GM12878 (cell line): Measurements from ENCODE around the gene SYNJ2. TPM values are rescaled to one million over a fixed set of nuclear protein-coding genes. Genes with fewer than 3 reads are reported as not detected.

Source experiments
- ATAC-seq: fragments of 200-7000 bp; cut with Tn5 transposase; 3 replicates; pipeline ENCODE4 v1.9.1; 2020; ENCODE audit warnings: mild to moderate bottlenecking, moderate library complexity
- BruUV-seq: library from RNA; stranded (reverse); fragments of 400-500 nt; replicated peaks from 2 replicates; lab custom pipeline; 2021; lab: Mats Ljungman, UMichigan
- CTCF ChIA-PET: fragments of 300-600 bp; sonication (Branson Sonifier 250); formaldehyde crosslinking; extraction: SDS; loops from one replicate; lab custom pipeline; 2021; ENCODE audit warnings: inconsistent platforms; lab: Yijun Ruan, JAX
- POLR2A ChIA-PET: fragments of 350-600 bp; formaldehyde crosslinking; extraction: SDS; loops from one replicate; lab custom pipeline; 2021; ENCODE audit warnings: inconsistent platforms; lab: Charles Lee
- RAD21 ChIA-PET: fragments of 300-600 bp; sonication (Branson Sonifier 250); formaldehyde crosslinking; loops from one replicate; lab custom pipeline; 2023; ENCODE audit warnings: antibody characterized with exemption; ENCODE audit not compliant: unreplicated experiment; lab: Charles Lee
- SMC1A ChIA-PET: fragments of 300-600 bp; sonication (Branson Sonifier 250); formaldehyde crosslinking; loops from one replicate; lab custom pipeline; 2023; ENCODE audit not compliant: unreplicated experiment, uncharacterized antibody; lab: Charles Lee
- DNase-seq: peaks from one replicate; pipeline ENCODE4 v3.0.0-alpha.2; 2011; ENCODE audit warnings: low read depth, low spot score
- FAIRE-seq: peaks from 3 replicates; lab custom pipeline; 2011; peaks lifted over from hg19 to GRCh38; lab: Jason Lieb, UNC
- H2AFZ ChIP-seq: 2 replicates; pipeline ENCODE4 v1.6.0; 2011; ENCODE audit warnings: low read depth, low read length, control low read depth; ENCODE audit not compliant: control insufficient read depth
- H3K27ac ChIP-seq: 2 replicates; pipeline ENCODE4 v1.5.1; 2011; ENCODE audit warnings: control low read depth; ENCODE audit not compliant: control insufficient read depth, insufficient read depth
- H3K27me3 ChIP-seq, 2 experiments: replicated peaks in 1 of 2; 2 replicates each; pipeline versions ENCODE4 v1.6.0 to v1.6.1; 2011; ENCODE audit warnings: low read length in 1 of 2; ENCODE audit not compliant: control insufficient read depth in 2 of 2, insufficient read depth in 2 of 2
- H3K36me3 ChIP-seq, 2 experiments: 2 replicates each; pipeline ENCODE4 v1.5.1; 2011; ENCODE audit warnings: low read length in 1 of 2; ENCODE audit not compliant: control insufficient read depth in 2 of 2, insufficient read depth in 2 of 2
- H3K4me1 ChIP-seq: 2 replicates; pipeline ENCODE4 v1.6.1; 2011; ENCODE audit warnings: mild to moderate bottlenecking, low read length, moderate library complexity, mixed read lengths; ENCODE audit not compliant: control insufficient read depth, insufficient read depth
- H3K4me2 ChIP-seq: 2 replicates; pipeline ENCODE4 v1.6.0; 2011; ENCODE audit warnings: control low read depth; ENCODE audit not compliant: control insufficient read depth, insufficient read depth
- H3K4me3 ChIP-seq: fragments of 200-600 bp; sonication (generic); 2 replicates; pipeline ENCODE4 v1.5.1; 2016
- H3K79me2 ChIP-seq: 2 replicates; pipeline ENCODE4 v1.6.0; 2011; ENCODE audit warnings: low read length; ENCODE audit not compliant: control insufficient read depth, insufficient read depth
- H3K9ac ChIP-seq: 2 replicates; pipeline ENCODE4 v1.8.0; 2011; ENCODE audit warnings: low read length, control low read depth, mixed read lengths; ENCODE audit not compliant: control insufficient read depth, insufficient read depth
- H3K9me3 ChIP-seq: replicated peaks from 3 replicates; pipeline ENCODE4 v1.5.1; 2011; ENCODE audit warnings: mild to moderate bottlenecking, low read length; ENCODE audit not compliant: control insufficient read depth, insufficient read depth
- H4K20me1 ChIP-seq: 2 replicates; pipeline ENCODE4 v1.6.0; 2011; ENCODE audit not compliant: control insufficient read depth, insufficient read depth
- EED ChIP-seq: sonication (generic); IDR thresholded peaks from 2 replicates; pipeline ENCODE4 v1.6.1; 2016; ENCODE audit warnings: antibody characterized with exemption, low read depth
- EP300 ChIP-seq, 2 experiments: fragments of 150-350 bp in 1 of 2; IDR thresholded peaks; 2 replicates each; pipeline ENCODE4 v1.6.1; 2011 to 2012; ENCODE audit warnings: low read depth in 2 of 2, low read length in 2 of 2, borderline replicate concordance in 1 of 2, improper control_type of control experiment in 1 of 2, inconsistent platforms in 1 of 2; ENCODE audit not compliant: control insufficient read depth in 1 of 2
- HCFC1 ChIP-seq: fragments of 150-350 bp; IDR thresholded peaks from 2 replicates; pipeline ENCODE4 v1.6.1; 2014; ENCODE audit warnings: low read length
- HDAC2 ChIP-seq: fragments of 200-600 bp; sonication (generic); IDR thresholded peaks from 2 replicates; pipeline ENCODE4 v1.6.1; 2017
- MEF2B ChIP-seq: fragments of 450-650 bp; IDR thresholded peaks from 2 replicates; pipeline ENCODE4 v1.6.1; 2018; ENCODE audit warnings: mild to moderate bottlenecking, moderate library complexity; ENCODE audit not compliant: partially characterized antibody, poor library complexity, severe bottlenecking
- NR2C1 ChIP-seq: fragments of 450-650 bp; IDR thresholded peaks from 2 replicates; pipeline ENCODE4 v1.6.1; 2017; ENCODE audit warnings: antibody characterized with exemption, mild to moderate bottlenecking, moderate library complexity
- POLR2A ChIP-seq: IDR thresholded peaks from 2 replicates; pipeline ENCODE4 v1.6.1; 2011; ENCODE audit warnings: low read depth, mild to moderate bottlenecking, low read length
- POLR2AphosphoS5 ChIP-seq: IDR thresholded peaks from 2 replicates; pipeline ENCODE4 v1.6.1; 2011; ENCODE audit warnings: mild to moderate bottlenecking, low read length, inconsistent platforms
- RFX5 ChIP-seq: IDR thresholded peaks from 2 replicates; pipeline ENCODE4 v1.6.1; 2011; ENCODE audit warnings: low read depth, low read length, improper control_type of control experiment
- SMARCA5 ChIP-seq: fragments of 450-650 bp; IDR thresholded peaks from 2 replicates; pipeline ENCODE4 v1.6.1; 2017; ENCODE audit warnings: mild to moderate bottlenecking
- SPI1 ChIP-seq: IDR thresholded peaks from 2 replicates; pipeline ENCODE4 v1.6.1; 2011; ENCODE audit warnings: low read depth, mild to moderate bottlenecking, low read length, moderate library complexity, borderline replicate concordance; ENCODE audit not compliant: insufficient read depth
- TCF7 ChIP-seq: IDR thresholded peaks from 2 replicates; pipeline ENCODE4 v1.6.1; 2014; ENCODE audit warnings: antibody characterized with exemption, borderline replicate concordance
- WRNIP1 ChIP-seq: IDR thresholded peaks from 2 replicates; pipeline ENCODE4 v1.6.1; 2011; ENCODE audit warnings: low read depth, low read length, improper control_type of control experiment, borderline replicate concordance
- ZNF384 ChIP-seq: IDR thresholded peaks from 2 replicates; pipeline ENCODE4 v1.6.1; 2012; ENCODE audit warnings: low read depth, mild to moderate bottlenecking, low read length, improper control_type of control experiment, borderline replicate concordance
- WGBS: methylation state at CpG from one replicate; pipeline ENCODE4 v1.1.6; 2016; ENCODE audit warnings: low lambda C conversion rate; ENCODE audit not compliant: insufficient replicate concordance, insufficient coverage; ENCODE audit errors: missing lambda C conversion rate; 5-methylcytosine and 5-hydroxymethylcytosine counted together
- in situ Hi-C: fragments of 300-500 bp; cut with MboI; formaldehyde crosslinking; loops from 9 replicates; pipeline ENCODE4 v1.14.3; 2018; ENCODE audit warnings: mixed read lengths
- intact Hi-C: fragments of 100-400 bp; cut with micrococcal nuclease; formaldehyde crosslinking; loops from one replicate; pipeline ENCODE4 v1.14.2; 2022; ENCODE audit not compliant: unreplicated experiment
- polyA plus RNA-seq, 11 experiments: library from polyadenylated mRNA; depleted of rRNA in 4 of 11; unstranded in 6 of 11; stranded (reverse) in 5 of 11; fragments of >200 nt; fragmentation: Nextera tagmentation in 4 of 11; fragmentation: Illumina TruSeq in 1 of 11; extraction: Ambion mirVana in 4 of 11; extraction: Trizol in 1 of 11; gene quantifications; 1 replicate in 1 of 11; 2 replicates in 10 of 11; pipeline versions ENCODE4 v1.2.1 to v1.2.3, GENCODE V29; 2011 to 2016; ENCODE audit warnings: inconsistent platforms in 2 of 11, missing spikeins in 2 of 11, low read depth in 1 of 11
- total RNA-seq, 4 experiments: library from RNA; depleted of rRNA in 3 of 4; stranded (reverse); fragments of >200 nt in 3 of 4; fragmentation: Illumina TruSeq in 1 of 4; extraction: Trizol in 1 of 4; gene quantifications; 2 replicates each; pipeline versions ENCODE4 v1.2.1 to v1.2.3, GENCODE V29; 2013 to 2021
- TF ChIP-seq, protein P1 (sequence below): fragments of 450-650 bp; IDR thresholded peaks from 2 replicates; pipeline ENCODE4 v1.6.1; 2014; ENCODE audit warnings: mild to moderate bottlenecking
- TF ChIP-seq, protein P2 (sequence below): fragments of 450-650 bp; IDR thresholded peaks from 2 replicates; pipeline ENCODE4 v1.6.1; 2016; ENCODE audit warnings: mild to moderate bottlenecking
- TF ChIP-seq, protein P3 (sequence below), 3 experiments: IDR thresholded peaks in 2 of 3; conservative IDR thresholded peaks in 1 of 3; 2 replicates each; pipeline ENCODE4 v1.5.1; 2011; ENCODE audit warnings: low read depth in 3 of 3, low read length in 3 of 3, mild to moderate bottlenecking in 3 of 3, control low read depth in 2 of 3, moderate library complexity in 2 of 3, inconsistent platforms in 1 of 3, mixed read lengths in 1 of 3; ENCODE audit not compliant: control insufficient read depth in 2 of 3, insufficient read depth in 1 of 3; ENCODE audit errors: extremely low read depth in 1 of 3
- TF ChIP-seq, protein P4 (sequence below): IDR thresholded peaks from 2 replicates; pipeline ENCODE4 v1.6.1; 2012; ENCODE audit warnings: low read depth, low read length, improper control_type of control experiment
- TF ChIP-seq, protein P5 (sequence below): IDR thresholded peaks from 2 replicates; pipeline ENCODE4 v1.6.1; 2012; ENCODE audit warnings: low read depth, low read length, improper control_type of control experiment

Gene SYNJ2
- total and polyA plus RNA-seq, 10 of the 15 experiments (the other 5 are each of a cell fraction or from before 2014, with no cell fraction given) = 0.11 to 1.8 (median 0.57) TPM

DNA sequence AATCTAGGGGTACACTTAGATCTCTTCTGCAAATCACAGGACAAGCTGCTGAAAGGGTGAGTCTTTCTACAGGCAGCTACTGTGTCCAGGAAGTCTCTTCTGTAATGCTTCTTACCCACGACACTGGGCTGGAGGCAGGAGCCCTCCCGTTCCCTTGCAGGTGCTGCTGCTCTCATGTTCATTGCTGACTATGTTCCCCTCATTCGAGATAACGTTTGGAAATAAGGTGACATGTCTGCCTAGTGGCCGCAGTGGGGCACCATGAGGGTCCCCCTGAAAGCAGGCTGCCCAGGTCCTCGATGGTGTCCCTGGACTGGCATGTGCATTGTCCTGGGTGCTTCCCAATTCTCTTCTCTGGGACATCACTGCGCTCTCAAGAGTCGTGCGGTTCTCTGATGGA, 74.7 kb downstream of the SYNJ2 start (continued):
- TF ChIP-seq EED = no peak

DNA sequence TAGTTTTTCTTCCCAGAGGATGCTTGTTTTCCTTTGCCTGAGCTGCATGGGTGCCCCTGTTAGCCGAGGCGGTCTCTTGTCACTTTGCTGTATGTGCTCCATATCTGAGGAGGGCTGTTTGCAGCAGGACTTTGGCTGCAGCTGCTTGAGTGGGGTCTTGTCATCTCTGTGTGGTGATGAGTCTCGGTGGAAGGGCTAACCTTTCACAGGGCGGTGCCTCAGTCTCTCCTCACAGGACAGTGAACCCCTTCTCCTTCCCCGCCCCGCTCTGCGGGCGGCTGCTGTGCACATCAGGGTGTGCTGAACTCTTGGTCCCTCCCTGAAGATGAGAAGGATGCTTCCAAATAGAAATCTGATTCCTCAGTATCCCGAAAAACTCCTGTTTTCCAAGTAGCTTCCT, 75.1 kb downstream of the SYNJ2 start:
- no peak overlapping the region for H3K27ac ChIP-seq
- no peaks in the 10 kb centered on the region for H3K27me3 ChIP-seq
- BruUV-seq = no TSS peak
- H3K9ac ChIP-seq = no peak overlapping the region
- H3K36me3 ChIP-seq = no peaks in the 10 kb centered on the region
- H4K20me1 ChIP-seq = no peaks in the 10 kb centered on the region
- DNase-seq (no peak), FAIRE-seq (no peak), ATAC-seq (no peak)
- in situ Hi-C loops (no loop called here), intact Hi-C loops (no loop called here)
- no peaks in the 10 kb centered on the region for H3K9me3 ChIP-seq
- CTCF ChIA-PET = interaction anchor here (2.3 kb wide), 1 partner anchor 15 kb away, joined by 5 read pairs; no protein-coding TSS in a partner anchor
- RAD21 ChIA-PET = no interaction called here
- no peak overlapping the region for H2AFZ ChIP-seq
- no peaks in the 10 kb centered on the region; the same call in 1 of the 2 replicates for H3K4me1 ChIP-seq
- H3K79me2 ChIP-seq = no peaks in the 10 kb centered on the region
- POLR2A ChIA-PET = no interaction called here
- H3K4me3 ChIP-seq = no peak overlapping the region
- SMC1A ChIA-PET = no interaction called here
- no peak overlapping the region for H3K4me2 ChIP-seq
- 98% methylated on average over 9 of the region's 9 CpGs for WGBS
- TF ChIP-seq POLR2AphosphoS5 (no peak), EP300 (IDR thresholded peaks at IDR 0.05; ENCODE audit: borderline replicate concordance in 1 of 2, control insufficient read depth in 1 of 2, low read depth in 2 of 2, low read length in 2 of 2) (no peak), HDAC2 (no peak), MEF2B (no peak), WRNIP1 (no peak), RFX5 (no peak), ZNF384 (no peak), NR2C1 (no peak), SPI1 (no peak), POLR2A (no peak), TCF7 (no peak), HCFC1 (no peak), SMARCA5 (no peak)
- TF ChIP-seq, protein P1, sequence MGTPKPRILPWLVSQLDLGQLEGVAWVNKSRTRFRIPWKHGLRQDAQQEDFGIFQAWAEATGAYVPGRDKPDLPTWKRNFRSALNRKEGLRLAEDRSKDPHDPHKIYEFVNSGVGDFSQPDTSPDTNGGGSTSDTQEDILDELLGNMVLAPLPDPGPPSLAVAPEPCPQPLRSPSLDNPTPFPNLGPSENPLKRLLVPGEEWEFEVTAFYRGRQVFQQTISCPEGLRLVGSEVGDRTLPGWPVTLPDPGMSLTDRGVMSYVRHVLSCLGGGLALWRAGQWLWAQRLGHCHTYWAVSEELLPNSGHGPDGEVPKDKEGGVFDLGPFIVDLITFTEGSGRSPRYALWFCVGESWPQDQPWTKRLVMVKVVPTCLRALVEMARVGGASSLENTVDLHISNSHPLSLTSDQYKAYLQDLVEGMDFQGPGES = no peak
- TF ChIP-seq, protein P2, sequence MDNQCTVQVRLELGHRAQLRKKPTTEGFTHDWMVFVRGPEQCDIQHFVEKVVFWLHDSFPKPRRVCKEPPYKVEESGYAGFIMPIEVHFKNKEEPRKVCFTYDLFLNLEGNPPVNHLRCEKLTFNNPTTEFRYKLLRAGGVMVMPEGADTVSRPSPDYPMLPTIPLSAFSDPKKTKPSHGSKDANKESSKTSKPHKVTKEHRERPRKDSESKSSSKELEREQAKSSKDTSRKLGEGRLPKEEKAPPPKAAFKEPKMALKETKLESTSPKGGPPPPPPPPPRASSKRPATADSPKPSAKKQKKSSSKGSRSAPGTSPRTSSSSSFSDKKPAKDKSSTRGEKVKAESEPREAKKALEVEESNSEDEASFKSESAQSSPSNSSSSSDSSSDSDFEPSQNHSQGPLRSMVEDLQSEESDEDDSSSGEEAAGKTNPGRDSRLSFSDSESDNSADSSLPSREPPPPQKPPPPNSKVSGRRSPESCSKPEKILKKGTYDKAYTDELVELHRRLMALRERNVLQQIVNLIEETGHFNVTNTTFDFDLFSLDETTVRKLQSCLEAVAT = no peak
- TF ChIP-seq, protein P3, sequence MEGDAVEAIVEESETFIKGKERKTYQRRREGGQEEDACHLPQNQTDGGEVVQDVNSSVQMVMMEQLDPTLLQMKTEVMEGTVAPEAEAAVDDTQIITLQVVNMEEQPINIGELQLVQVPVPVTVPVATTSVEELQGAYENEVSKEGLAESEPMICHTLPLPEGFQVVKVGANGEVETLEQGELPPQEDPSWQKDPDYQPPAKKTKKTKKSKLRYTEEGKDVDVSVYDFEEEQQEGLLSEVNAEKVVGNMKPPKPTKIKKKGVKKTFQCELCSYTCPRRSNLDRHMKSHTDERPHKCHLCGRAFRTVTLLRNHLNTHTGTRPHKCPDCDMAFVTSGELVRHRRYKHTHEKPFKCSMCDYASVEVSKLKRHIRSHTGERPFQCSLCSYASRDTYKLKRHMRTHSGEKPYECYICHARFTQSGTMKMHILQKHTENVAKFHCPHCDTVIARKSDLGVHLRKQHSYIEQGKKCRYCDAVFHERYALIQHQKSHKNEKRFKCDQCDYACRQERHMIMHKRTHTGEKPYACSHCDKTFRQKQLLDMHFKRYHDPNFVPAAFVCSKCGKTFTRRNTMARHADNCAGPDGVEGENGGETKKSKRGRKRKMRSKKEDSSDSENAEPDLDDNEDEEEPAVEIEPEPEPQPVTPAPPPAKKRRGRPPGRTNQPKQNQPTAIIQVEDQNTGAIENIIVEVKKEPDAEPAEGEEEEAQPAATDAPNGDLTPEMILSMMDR (IDR thresholded peaks at IDR 0.05 in 2 of 3, conservative IDR thresholded peaks at IDR 0.05 in 1 of 3; ENCODE audit: control insufficient read depth in 2 of 3, extremely low read depth in 1 of 3, insufficient read depth in 1 of 3, low read depth in 3 of 3, low read length in 3 of 3) = no peak
- TF ChIP-seq, protein P4, sequence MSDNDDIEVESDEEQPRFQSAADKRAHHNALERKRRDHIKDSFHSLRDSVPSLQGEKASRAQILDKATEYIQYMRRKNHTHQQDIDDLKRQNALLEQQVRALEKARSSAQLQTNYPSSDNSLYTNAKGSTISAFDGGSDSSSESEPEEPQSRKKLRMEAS = no peak
- TF ChIP-seq, protein P5, sequence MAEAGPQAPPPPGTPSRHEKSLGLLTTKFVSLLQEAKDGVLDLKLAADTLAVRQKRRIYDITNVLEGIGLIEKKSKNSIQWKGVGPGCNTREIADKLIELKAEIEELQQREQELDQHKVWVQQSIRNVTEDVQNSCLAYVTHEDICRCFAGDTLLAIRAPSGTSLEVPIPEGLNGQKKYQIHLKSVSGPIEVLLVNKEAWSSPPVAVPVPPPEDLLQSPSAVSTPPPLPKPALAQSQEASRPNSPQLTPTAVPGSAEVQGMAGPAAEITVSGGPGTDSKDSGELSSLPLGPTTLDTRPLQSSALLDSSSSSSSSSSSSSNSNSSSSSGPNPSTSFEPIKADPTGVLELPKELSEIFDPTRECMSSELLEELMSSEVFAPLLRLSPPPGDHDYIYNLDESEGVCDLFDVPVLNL = no peak
